GM12878 (cell line): ENCODE data around the gene ZNF423. TPM values are rescaled to one million over a fixed set of nuclear protein-coding genes. Genes with fewer than 3 reads are reported as not detected.

ENCODE experiments used
- ATAC-seq: fragments of 200-7000 bp; cut with Tn5 transposase; 3 replicates; pipeline ENCODE4 v1.9.1; 2020; ENCODE audit warnings: mild to moderate bottlenecking, moderate library complexity
- BruUV-seq: library from RNA; stranded (reverse); fragments of 400-500 nt; replicated peaks from 2 replicates; lab custom pipeline; 2021; lab: Mats Ljungman, UMichigan
- CTCF ChIA-PET: fragments of 300-600 bp; sonication (Branson Sonifier 250); formaldehyde crosslinking; extraction: SDS; loops from one replicate; lab custom pipeline; 2021; ENCODE audit warnings: inconsistent platforms; lab: Yijun Ruan, JAX
- POLR2A ChIA-PET: fragments of 350-600 bp; formaldehyde crosslinking; extraction: SDS; loops from one replicate; lab custom pipeline; 2021; ENCODE audit warnings: inconsistent platforms; lab: Charles Lee
- RAD21 ChIA-PET: fragments of 300-600 bp; sonication (Branson Sonifier 250); formaldehyde crosslinking; loops from one replicate; lab custom pipeline; 2023; ENCODE audit warnings: antibody characterized with exemption; ENCODE audit not compliant: unreplicated experiment; lab: Charles Lee
- SMC1A ChIA-PET: fragments of 300-600 bp; sonication (Branson Sonifier 250); formaldehyde crosslinking; loops from one replicate; lab custom pipeline; 2023; ENCODE audit not compliant: unreplicated experiment, uncharacterized antibody; lab: Charles Lee
- DNase-seq: peaks from one replicate; pipeline ENCODE4 v3.0.0-alpha.2; 2011; ENCODE audit warnings: low read depth, low spot score
- FAIRE-seq: peaks from 3 replicates; lab custom pipeline; 2011; peaks lifted over from hg19 to GRCh38; lab: Jason Lieb, UNC
- H2AFZ ChIP-seq: 2 replicates; pipeline ENCODE4 v1.6.0; 2011; ENCODE audit warnings: low read depth, low read length, control low read depth; ENCODE audit not compliant: control insufficient read depth
- H3K27ac ChIP-seq: 2 replicates; pipeline ENCODE4 v1.5.1; 2011; ENCODE audit warnings: control low read depth; ENCODE audit not compliant: control insufficient read depth, insufficient read depth
- H3K27me3 ChIP-seq, 2 experiments: replicated peaks in 1 of 2; 2 replicates each; pipeline versions ENCODE4 v1.6.0 to v1.6.1; 2011; ENCODE audit warnings: low read length in 1 of 2; ENCODE audit not compliant: control insufficient read depth in 2 of 2, insufficient read depth in 2 of 2
- H3K36me3 ChIP-seq, 2 experiments: 2 replicates each; pipeline ENCODE4 v1.5.1; 2011; ENCODE audit warnings: low read length in 1 of 2; ENCODE audit not compliant: control insufficient read depth in 2 of 2, insufficient read depth in 2 of 2
- H3K4me1 ChIP-seq: 2 replicates; pipeline ENCODE4 v1.6.1; 2011; ENCODE audit warnings: mild to moderate bottlenecking, low read length, moderate library complexity, mixed read lengths; ENCODE audit not compliant: control insufficient read depth, insufficient read depth
- H3K4me2 ChIP-seq: 2 replicates; pipeline ENCODE4 v1.6.0; 2011; ENCODE audit warnings: control low read depth; ENCODE audit not compliant: control insufficient read depth, insufficient read depth
- H3K4me3 ChIP-seq: fragments of 200-600 bp; sonication (generic); 2 replicates; pipeline ENCODE4 v1.5.1; 2016
- H3K79me2 ChIP-seq: 2 replicates; pipeline ENCODE4 v1.6.0; 2011; ENCODE audit warnings: low read length; ENCODE audit not compliant: control insufficient read depth, insufficient read depth
- H3K9ac ChIP-seq: 2 replicates; pipeline ENCODE4 v1.8.0; 2011; ENCODE audit warnings: low read length, control low read depth, mixed read lengths; ENCODE audit not compliant: control insufficient read depth, insufficient read depth
- H3K9me3 ChIP-seq: replicated peaks from 3 replicates; pipeline ENCODE4 v1.5.1; 2011; ENCODE audit warnings: mild to moderate bottlenecking, low read length; ENCODE audit not compliant: control insufficient read depth, insufficient read depth
- H4K20me1 ChIP-seq: 2 replicates; pipeline ENCODE4 v1.6.0; 2011; ENCODE audit not compliant: control insufficient read depth, insufficient read depth
- ASH2L ChIP-seq: fragments of 300-600, 200-600 bp; sonication (generic); IDR thresholded peaks from 2 replicates; pipeline ENCODE4 v1.6.1; 2017; ENCODE audit warnings: low read depth, mild to moderate bottlenecking, borderline replicate concordance
- BACH1 ChIP-seq: fragments of 450-650 bp; IDR thresholded peaks from 2 replicates; pipeline ENCODE4 v1.6.1; 2017; ENCODE audit warnings: mild to moderate bottlenecking, borderline replicate concordance
- EGR1 ChIP-seq, 2 experiments: IDR thresholded peaks; 1 replicate in 1 of 2; 2 replicates in 1 of 2; pipeline ENCODE4 v1.6.1; 2011 to 2012; ENCODE audit warnings: low read depth in 2 of 2, low read length in 2 of 2, borderline replicate concordance in 1 of 2, mild to moderate bottlenecking in 1 of 2, moderate library complexity in 1 of 2
- MEF2B ChIP-seq: fragments of 450-650 bp; IDR thresholded peaks from 2 replicates; pipeline ENCODE4 v1.6.1; 2018; ENCODE audit warnings: mild to moderate bottlenecking, moderate library complexity; ENCODE audit not compliant: partially characterized antibody, poor library complexity, severe bottlenecking
- NBN ChIP-seq: fragments of 450-650 bp; IDR thresholded peaks from 2 replicates; pipeline ENCODE4 v1.6.1; 2016
- PML ChIP-seq: IDR thresholded peaks from 2 replicates; pipeline ENCODE4 v1.6.1; 2012; ENCODE audit warnings: low read length, inconsistent platforms
- SIN3A ChIP-seq: IDR thresholded peaks from 2 replicates; pipeline ENCODE4 v1.6.1; 2012; ENCODE audit warnings: low read depth, low read length, improper control_type of control experiment
- SMC3 ChIP-seq: IDR thresholded peaks from 2 replicates; pipeline ENCODE4 v1.6.1; 2011; ENCODE audit warnings: low read length, improper control_type of control experiment, borderline replicate concordance
- SREBF1 ChIP-seq: IDR thresholded peaks from 2 replicates; pipeline ENCODE4 v1.6.1; 2012; ENCODE audit warnings: mild to moderate bottlenecking, low read length
- TARDBP ChIP-seq: IDR thresholded peaks from 2 replicates; pipeline ENCODE4 v1.6.1; 2016; ENCODE audit warnings: borderline replicate concordance
- WGBS: methylation state at CpG from one replicate; pipeline ENCODE4 v1.1.6; 2016; ENCODE audit warnings: low lambda C conversion rate; ENCODE audit not compliant: insufficient replicate concordance, insufficient coverage; ENCODE audit errors: missing lambda C conversion rate; 5-methylcytosine and 5-hydroxymethylcytosine counted together
- in situ Hi-C: fragments of 300-500 bp; cut with MboI; formaldehyde crosslinking; loops from 9 replicates; pipeline ENCODE4 v1.14.3; 2018; ENCODE audit warnings: mixed read lengths
- intact Hi-C: fragments of 100-400 bp; cut with micrococcal nuclease; formaldehyde crosslinking; loops from one replicate; pipeline ENCODE4 v1.14.2; 2022; ENCODE audit not compliant: unreplicated experiment
- polyA plus RNA-seq, 11 experiments: library from polyadenylated mRNA; depleted of rRNA in 4 of 11; unstranded in 6 of 11; stranded (reverse) in 5 of 11; fragments of >200 nt; fragmentation: Nextera tagmentation in 4 of 11; fragmentation: Illumina TruSeq in 1 of 11; extraction: Ambion mirVana in 4 of 11; extraction: Trizol in 1 of 11; gene quantifications; 1 replicate in 1 of 11; 2 replicates in 10 of 11; pipeline versions ENCODE4 v1.2.1 to v1.2.3, GENCODE V29; 2011 to 2016; ENCODE audit warnings: inconsistent platforms in 2 of 11, missing spikeins in 2 of 11, low read depth in 1 of 11
- total RNA-seq, 4 experiments: library from RNA; depleted of rRNA in 3 of 4; stranded (reverse); fragments of >200 nt in 3 of 4; fragmentation: Illumina TruSeq in 1 of 4; extraction: Trizol in 1 of 4; gene quantifications; 2 replicates each; pipeline versions ENCODE4 v1.2.1 to v1.2.3, GENCODE V29; 2013 to 2021
- TF ChIP-seq, protein P1 (sequence below): fragments of 450-650 bp; formaldehyde crosslinking; IDR thresholded peaks from 2 replicates; pipeline ENCODE4 v1.5.0; 2022; ENCODE audit warnings: mild to moderate bottlenecking, missing genetic modification characterization
- TF ChIP-seq, protein P2 (sequence below): fragments of 450-650 bp; IDR thresholded peaks from 2 replicates; pipeline ENCODE4 v1.6.1; 2017; ENCODE audit warnings: mild to moderate bottlenecking, moderate library complexity
- TF ChIP-seq, protein P3 (sequence below): IDR thresholded peaks from 2 replicates; pipeline ENCODE4 v1.6.1; 2012; ENCODE audit warnings: low read length, inconsistent platforms
- TF ChIP-seq, protein P4 (sequence below): fragments of 450-650 bp; IDR thresholded peaks from 2 replicates; pipeline ENCODE4 v1.6.1; 2016; ENCODE audit warnings: mild to moderate bottlenecking

Gene ZNF423
- total and polyA plus RNA-seq, 10 of the 15 experiments (the other 5 are each of a cell fraction or from before 2014, with no cell fraction given) = 0.03 to 0.64 (median 0.10) TPM

DNA sequence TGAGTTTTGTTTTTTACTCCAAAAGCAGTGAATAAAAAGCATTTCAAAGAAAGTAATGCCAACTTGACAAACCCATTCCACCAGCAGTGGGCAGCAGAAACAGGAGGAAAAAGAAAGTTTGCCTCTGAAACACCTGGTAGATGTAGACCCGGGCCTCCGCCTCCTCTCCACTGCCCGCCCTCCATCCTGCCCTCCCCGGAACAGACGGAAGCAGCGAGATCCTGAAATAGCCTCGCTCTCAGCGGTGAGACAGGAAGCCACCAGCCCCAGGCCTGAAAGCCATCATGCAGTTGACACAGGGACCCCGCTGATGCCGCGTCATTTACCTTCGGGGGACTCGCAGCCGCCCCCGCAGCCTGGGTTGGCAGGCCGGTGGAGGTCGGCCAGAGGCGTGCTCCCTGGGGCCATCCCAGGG is 414.5 kb downstream of the ZNF423 start:
- Histone ChIP-seq H3K4me1 (peaks cover 20% of the 10 kb centered on the region), H3K79me2 (no peaks in the 10 kb centered on the region), H3K36me3 (no peaks in the 10 kb centered on the region), H3K4me2 (peak overlapping the region; percentile 86), H3K9me3 (no peaks in the 10 kb centered on the region), H3K4me3 (peak overlapping the region; percentile 56; the same call in 1 of the 2 replicates), H2AFZ (peak overlapping the region; percentile 78), H3K9ac (peak overlapping the region; percentile 15; the same call in 1 of the 2 replicates), H3K27ac (peak overlapping the region; percentile 70), H3K27me3 (no peaks in the 10 kb centered on the region; a peak in 1 of 4 replicates), H4K20me1 (no peaks in the 10 kb centered on the region)
- ChIA-PET SMC1A (no interaction called here), POLR2A (no interaction called here), RAD21 (no interaction called here), CTCF (no interaction called here)
- BruUV-seq = no TSS peak
- ATAC-seq = peak; percentile 93
- WGBS = under 1% methylated on average over 18 of the region's 18 CpGs
- peak; percentile 71 for DNase-seq
- in situ Hi-C loops = no loop called here
- intact Hi-C loops = loop anchor here (1.0 kb wide), 1 partner anchor 152 kb away; no protein-coding TSS in a partner anchor
- FAIRE-seq = peak; percentile 68
- TF ChIP-seq, protein P1, sequence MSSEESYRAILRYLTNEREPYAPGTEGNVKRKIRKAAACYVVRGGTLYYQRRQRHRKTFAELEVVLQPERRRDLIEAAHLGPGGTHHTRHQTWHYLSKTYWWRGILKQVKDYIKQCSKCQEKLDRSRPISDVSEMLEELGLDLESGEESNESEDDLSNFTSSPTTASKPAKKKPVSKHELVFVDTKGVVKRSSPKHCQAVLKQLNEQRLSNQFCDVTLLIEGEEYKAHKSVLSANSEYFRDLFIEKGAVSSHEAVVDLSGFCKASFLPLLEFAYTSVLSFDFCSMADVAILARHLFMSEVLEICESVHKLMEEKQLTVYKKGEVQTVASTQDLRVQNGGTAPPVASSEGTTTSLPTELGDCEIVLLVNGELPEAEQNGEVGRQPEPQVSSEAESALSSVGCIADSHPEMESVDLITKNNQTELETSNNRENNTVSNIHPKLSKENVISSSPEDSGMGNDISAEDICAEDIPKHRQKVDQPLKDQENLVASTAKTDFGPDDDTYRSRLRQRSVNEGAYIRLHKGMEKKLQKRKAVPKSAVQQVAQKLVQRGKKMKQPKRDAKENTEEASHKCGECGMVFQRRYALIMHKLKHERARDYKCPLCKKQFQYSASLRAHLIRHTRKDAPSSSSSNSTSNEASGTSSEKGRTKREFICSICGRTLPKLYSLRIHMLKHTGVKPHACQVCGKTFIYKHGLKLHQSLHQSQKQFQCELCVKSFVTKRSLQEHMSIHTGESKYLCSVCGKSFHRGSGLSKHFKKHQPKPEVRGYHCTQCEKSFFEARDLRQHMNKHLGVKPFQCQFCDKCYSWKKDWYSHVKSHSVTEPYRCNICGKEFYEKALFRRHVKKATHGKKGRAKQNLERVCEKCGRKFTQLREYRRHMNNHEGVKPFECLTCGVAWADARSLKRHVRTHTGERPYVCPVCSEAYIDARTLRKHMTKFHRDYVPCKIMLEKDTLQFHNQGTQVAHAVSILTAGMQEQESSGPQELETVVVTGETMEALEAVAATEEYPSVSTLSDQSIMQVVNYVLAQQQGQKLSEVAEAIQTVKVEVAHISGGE (CRISPR knock-in tag) = no peak
- TF ChIP-seq SMC3 (peak; percentile 28; the same call in 1 of the 2 replicates), SREBF1 (no peak), BACH1 (no peak), PML (no peak), SIN3A (no peak), EGR1 (IDR thresholded peaks at IDR 0.05; ENCODE audit: borderline replicate concordance in 1 of 2, low read depth in 2 of 2, low read length in 2 of 2) (peak in 1 of 2 experiments; percentile 69; a peak in 2 of 3 replicates), MEF2B (peak; percentile 38), TARDBP (no peak), NBN (no peak), ASH2L (no peak)
- TF ChIP-seq, protein P2, sequence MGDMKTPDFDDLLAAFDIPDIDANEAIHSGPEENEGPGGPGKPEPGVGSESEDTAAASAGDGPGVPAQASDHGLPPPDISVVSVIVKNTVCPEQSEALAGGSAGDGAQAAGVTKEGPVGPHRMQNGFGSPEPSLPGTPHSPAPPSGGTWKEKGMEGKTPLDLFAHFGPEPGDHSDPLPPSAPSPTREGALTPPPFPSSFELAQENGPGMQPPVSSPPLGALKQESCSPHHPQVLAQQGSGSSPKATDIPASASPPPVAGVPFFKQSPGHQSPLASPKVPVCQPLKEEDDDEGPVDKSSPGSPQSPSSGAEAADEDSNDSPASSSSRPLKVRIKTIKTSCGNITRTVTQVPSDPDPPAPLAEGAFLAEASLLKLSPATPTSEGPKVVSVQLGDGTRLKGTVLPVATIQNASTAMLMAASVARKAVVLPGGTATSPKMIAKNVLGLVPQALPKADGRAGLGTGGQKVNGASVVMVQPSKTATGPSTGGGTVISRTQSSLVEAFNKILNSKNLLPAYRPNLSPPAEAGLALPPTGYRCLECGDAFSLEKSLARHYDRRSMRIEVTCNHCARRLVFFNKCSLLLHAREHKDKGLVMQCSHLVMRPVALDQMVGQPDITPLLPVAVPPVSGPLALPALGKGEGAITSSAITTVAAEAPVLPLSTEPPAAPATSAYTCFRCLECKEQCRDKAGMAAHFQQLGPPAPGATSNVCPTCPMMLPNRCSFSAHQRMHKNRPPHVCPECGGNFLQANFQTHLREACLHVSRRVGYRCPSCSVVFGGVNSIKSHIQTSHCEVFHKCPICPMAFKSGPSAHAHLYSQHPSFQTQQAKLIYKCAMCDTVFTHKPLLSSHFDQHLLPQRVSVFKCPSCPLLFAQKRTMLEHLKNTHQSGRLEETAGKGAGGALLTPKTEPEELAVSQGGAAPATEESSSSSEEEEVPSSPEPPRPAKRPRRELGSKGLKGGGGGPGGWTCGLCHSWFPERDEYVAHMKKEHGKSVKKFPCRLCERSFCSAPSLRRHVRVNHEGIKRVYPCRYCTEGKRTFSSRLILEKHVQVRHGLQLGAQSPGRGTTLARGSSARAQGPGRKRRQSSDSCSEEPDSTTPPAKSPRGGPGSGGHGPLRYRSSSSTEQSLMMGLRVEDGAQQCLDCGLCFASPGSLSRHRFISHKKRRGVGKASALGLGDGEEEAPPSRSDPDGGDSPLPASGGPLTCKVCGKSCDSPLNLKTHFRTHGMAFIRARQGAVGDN = no peak
- TF ChIP-seq, protein P3, sequence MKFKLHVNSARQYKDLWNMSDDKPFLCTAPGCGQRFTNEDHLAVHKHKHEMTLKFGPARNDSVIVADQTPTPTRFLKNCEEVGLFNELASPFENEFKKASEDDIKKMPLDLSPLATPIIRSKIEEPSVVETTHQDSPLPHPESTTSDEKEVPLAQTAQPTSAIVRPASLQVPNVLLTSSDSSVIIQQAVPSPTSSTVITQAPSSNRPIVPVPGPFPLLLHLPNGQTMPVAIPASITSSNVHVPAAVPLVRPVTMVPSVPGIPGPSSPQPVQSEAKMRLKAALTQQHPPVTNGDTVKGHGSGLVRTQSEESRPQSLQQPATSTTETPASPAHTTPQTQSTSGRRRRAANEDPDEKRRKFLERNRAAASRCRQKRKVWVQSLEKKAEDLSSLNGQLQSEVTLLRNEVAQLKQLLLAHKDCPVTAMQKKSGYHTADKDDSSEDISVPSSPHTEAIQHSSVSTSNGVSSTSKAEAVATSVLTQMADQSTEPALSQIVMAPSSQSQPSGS = no peak
- TF ChIP-seq, protein P4, sequence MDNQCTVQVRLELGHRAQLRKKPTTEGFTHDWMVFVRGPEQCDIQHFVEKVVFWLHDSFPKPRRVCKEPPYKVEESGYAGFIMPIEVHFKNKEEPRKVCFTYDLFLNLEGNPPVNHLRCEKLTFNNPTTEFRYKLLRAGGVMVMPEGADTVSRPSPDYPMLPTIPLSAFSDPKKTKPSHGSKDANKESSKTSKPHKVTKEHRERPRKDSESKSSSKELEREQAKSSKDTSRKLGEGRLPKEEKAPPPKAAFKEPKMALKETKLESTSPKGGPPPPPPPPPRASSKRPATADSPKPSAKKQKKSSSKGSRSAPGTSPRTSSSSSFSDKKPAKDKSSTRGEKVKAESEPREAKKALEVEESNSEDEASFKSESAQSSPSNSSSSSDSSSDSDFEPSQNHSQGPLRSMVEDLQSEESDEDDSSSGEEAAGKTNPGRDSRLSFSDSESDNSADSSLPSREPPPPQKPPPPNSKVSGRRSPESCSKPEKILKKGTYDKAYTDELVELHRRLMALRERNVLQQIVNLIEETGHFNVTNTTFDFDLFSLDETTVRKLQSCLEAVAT = no peak
